OCI-LY7 (cell line): ENCODE measurements around the gene ZFAND4. TPM values are rescaled to one million over a fixed set of nuclear protein-coding genes. Genes with fewer than 3 reads are reported as not detected.

Source experiments
- BruUV-seq: library from RNA; stranded (reverse); fragments of 400-500 nt; replicated peaks from 2 replicates; lab custom pipeline; 2021; lab: Mats Ljungman, UMichigan
- CTCF ChIA-PET: fragments of 300-600 bp; sonication (Branson Sonifier 250); formaldehyde crosslinking; loops from one replicate; lab custom pipeline; 2022; ENCODE audit warnings: antibody characterized with exemption; ENCODE audit not compliant: unreplicated experiment; lab: Charles Lee
- POLR2A ChIA-PET: fragments of 300-600 bp; sonication (Branson Sonifier 250); formaldehyde crosslinking; loops from one replicate; lab custom pipeline; 2022; ENCODE audit warnings: antibody characterized with exemption; lab: Charles Lee
- DNase-seq: peaks from one replicate; pipeline ENCODE4 v3.0.0-alpha.2; 2015; ENCODE audit warnings: low spot score
- H2AFZ ChIP-seq: fragments of 200-600 bp; sonication (generic), shearing (Covaris generic); 2 replicates; pipeline ENCODE4 v1.6.1; 2014; ENCODE audit warnings: mild to moderate bottlenecking, antibody characterized with exemption, low read length, moderate library complexity
- H3K27ac ChIP-seq: fragments of 200-600 bp; sonication (generic); 2 replicates; pipeline ENCODE4 v1.5.1; 2014; ENCODE audit warnings: mixed run types, low read depth, mild to moderate bottlenecking, moderate library complexity, low read length, inconsistent platforms; ENCODE audit not compliant: poor library complexity, severe bottlenecking
- H3K36me3 ChIP-seq: fragments of 200-600 bp; sonication (generic); 2 replicates; pipeline ENCODE4 v1.6.1; 2014; ENCODE audit warnings: mild to moderate bottlenecking, antibody characterized with exemption, low read length, moderate library complexity, mixed read lengths; ENCODE audit not compliant: insufficient read depth
- H3K4me1 ChIP-seq: fragments of 200-600 bp; sonication (generic); 2 replicates; pipeline ENCODE4 v1.5.1; 2014; ENCODE audit warnings: mild to moderate bottlenecking, low read length; ENCODE audit not compliant: insufficient read depth, poor library complexity, severe bottlenecking
- H3K4me2 ChIP-seq: fragments of 200-600 bp; sonication (generic); 2 replicates; pipeline ENCODE4 v1.6.1; 2014; ENCODE audit warnings: mild to moderate bottlenecking, low read length
- H3K4me3 ChIP-seq: fragments of 200-600 bp; sonication (generic); 2 replicates; pipeline ENCODE4 v1.5.1; 2014; ENCODE audit warnings: mild to moderate bottlenecking, low read depth, low read length; ENCODE audit not compliant: poor library complexity, severe bottlenecking
- H3K79me2 ChIP-seq: fragments of 200-600 bp; sonication (generic); 2 replicates; pipeline ENCODE4 v1.6.1; 2016; ENCODE audit warnings: low read depth, mild to moderate bottlenecking, low read length, moderate library complexity, mixed read lengths; ENCODE audit not compliant: insufficient read depth
- H3K9me2 ChIP-seq: fragments of 200-600 bp; sonication (generic); 2 replicates; pipeline ENCODE4 v1.6.1; 2016; ENCODE audit warnings: mild to moderate bottlenecking, low read length, mixed read lengths; ENCODE audit not compliant: insufficient read depth
- H3K9me3 ChIP-seq: fragments of 200-600 bp; sonication (generic); 2 replicates; pipeline ENCODE4 v1.6.1; 2014; ENCODE audit warnings: mild to moderate bottlenecking, mixed run types, low read length, mixed read lengths
- H4K20me1 ChIP-seq: fragments of 200-600 bp; sonication (generic); 2 replicates; pipeline ENCODE4 v1.6.1; 2014; ENCODE audit warnings: mild to moderate bottlenecking, antibody characterized with exemption, low read length, moderate library complexity, mixed read lengths; ENCODE audit not compliant: insufficient read depth
- CTCF ChIP-seq: fragments of 200-600 bp; sonication (generic); conservative IDR thresholded peaks from 2 replicates; pipeline ENCODE4 v1.5.1; 2014; ENCODE audit warnings: mild to moderate bottlenecking, antibody characterized with exemption, low read length, moderate library complexity, mixed read lengths
- EZH2phosphoT487 ChIP-seq: fragments of 200-600 bp; sonication (generic); IDR thresholded peaks from 2 replicates; pipeline ENCODE4 v1.6.1; 2018; ENCODE audit warnings: low read depth, borderline replicate concordance, mild to moderate bottlenecking, mixed run types, antibody characterized with exemption, low read length, moderate library complexity, mixed read lengths
- intact Hi-C: fragments of 100-400 bp; cut with micrococcal nuclease; formaldehyde crosslinking; loops from one replicate; pipeline ENCODE4 v1.10.0; 2022; ENCODE audit not compliant: unreplicated experiment
- total RNA-seq, 2 experiments: library from RNA; depleted of rRNA in 1 of 2; stranded (reverse); fragments of >200 nt in 1 of 2; shearing (Covaris generic) in 1 of 2; gene quantifications; 2 replicates each; pipeline ENCODE4 v1.2.3, GENCODE V29; 2014 to 2022

Gene ZFAND4
- total RNA-seq, 2 experiments from 2014 or later, result 18.6 to 35.8 TPM

DNA sequence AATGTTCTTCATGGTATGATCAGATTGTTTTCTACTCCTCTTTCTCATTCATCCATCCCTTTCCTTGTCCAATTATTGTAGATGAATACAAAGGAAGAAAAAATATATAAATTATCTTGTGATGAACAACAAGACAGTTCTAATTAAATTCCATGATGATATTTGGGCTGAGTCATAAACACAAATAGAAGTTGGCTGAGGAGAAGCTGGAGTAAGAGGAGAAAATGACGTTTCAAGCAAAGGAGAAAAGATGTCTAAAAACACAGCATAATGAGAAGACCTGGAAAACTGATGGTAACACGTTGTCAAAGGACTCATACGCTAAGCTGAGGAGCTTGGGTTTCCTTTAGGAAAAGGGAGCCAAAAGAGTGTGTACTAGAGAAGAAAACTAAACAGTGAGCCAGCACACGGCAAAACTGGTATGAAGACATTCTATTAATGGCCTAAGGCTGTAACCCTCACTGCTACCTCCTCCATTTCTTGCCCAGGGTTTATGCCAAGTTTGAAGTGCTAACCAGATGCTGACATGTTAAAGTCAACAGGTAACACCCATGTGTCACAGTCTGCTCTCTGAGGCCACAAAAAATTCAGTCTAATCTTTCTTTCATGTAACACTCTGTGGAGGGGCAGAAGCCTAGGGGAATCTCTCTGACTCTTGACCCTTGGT is 26.1 kb downstream of the ZFAND4 start:
- Histone ChIP-seq H3K27ac (no peak overlapping the region), H3K4me2 (no peak overlapping the region), H3K4me3 (no peak overlapping the region), H3K4me1 (peaks cover 5% of the 10 kb centered on the region), H3K79me2 (peaks cover 7% of the 10 kb centered on the region), H3K9me3 (no peaks in the 10 kb centered on the region), H3K9me2 (no peaks in the 10 kb centered on the region), H2AFZ (no peak overlapping the region), H4K20me1 (no peaks in the 10 kb centered on the region), H3K36me3 (peaks cover 62% of the 10 kb centered on the region)
- no TSS peak for BruUV-seq
- POLR2A ChIA-PET, result interaction anchor here (0.6 to 1.9 kb wide), 3 partner anchors 13 to 89 kb away, joined by 3 to 5 read pairs (median 3); no protein-coding TSS in a partner anchor
- no peak for DNase-seq
- no peak for TF ChIP-seq EZH2phosphoT487
- no peak for TF ChIP-seq CTCF
- intact Hi-C loops, result no loop called here
- CTCF ChIA-PET, result no interaction called here

DNA sequence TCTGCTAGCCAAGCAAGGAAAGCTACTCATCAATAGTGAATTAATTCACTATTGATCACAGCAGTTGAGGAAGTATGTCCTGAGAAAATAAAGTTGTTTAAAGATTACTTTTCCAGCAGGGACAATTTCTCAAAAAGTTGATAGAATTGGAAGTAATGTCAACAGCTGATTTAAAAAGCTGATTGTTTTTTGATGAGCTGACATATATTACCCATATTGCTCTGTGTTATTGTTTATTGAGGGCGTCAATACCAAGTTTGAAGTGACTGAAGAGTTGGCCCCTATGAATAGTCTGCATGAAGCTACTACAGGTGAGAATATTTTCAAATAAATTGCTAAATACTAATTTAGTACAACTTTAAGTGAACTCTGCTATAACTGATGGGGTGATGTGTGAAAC is 28.0 kb downstream of the ZFAND4 start:
- no peak for DNase-seq
- H3K4me1 ChIP-seq, result no peaks in the 10 kb centered on the region
- H3K4me2 ChIP-seq, result no peak overlapping the region
- no TSS peak for BruUV-seq
- ChIA-PET CTCF (no interaction called here), POLR2A (interaction anchor here (0.5 to 1.4 kb wide), 7 partner anchors 10 to 397 kb away, joined by 3 to 6 read pairs (median 3); no protein-coding TSS in a partner anchor)
- no peak overlapping the region for H2AFZ ChIP-seq
- no peak overlapping the region for H3K4me3 ChIP-seq
- no peaks in the 10 kb centered on the region for H3K9me2 ChIP-seq
- no peaks in the 10 kb centered on the region for H3K9me3 ChIP-seq
- intact Hi-C loops, result no loop called here
- H3K27ac ChIP-seq, result no peak overlapping the region
- H3K36me3 ChIP-seq, result peaks cover 74% of the 10 kb centered on the region
- H3K79me2 ChIP-seq, result no peaks in the 10 kb centered on the region
- TF ChIP-seq CTCF (no peak), EZH2phosphoT487 (no peak)
- no peaks in the 10 kb centered on the region for H4K20me1 ChIP-seq

DNA sequence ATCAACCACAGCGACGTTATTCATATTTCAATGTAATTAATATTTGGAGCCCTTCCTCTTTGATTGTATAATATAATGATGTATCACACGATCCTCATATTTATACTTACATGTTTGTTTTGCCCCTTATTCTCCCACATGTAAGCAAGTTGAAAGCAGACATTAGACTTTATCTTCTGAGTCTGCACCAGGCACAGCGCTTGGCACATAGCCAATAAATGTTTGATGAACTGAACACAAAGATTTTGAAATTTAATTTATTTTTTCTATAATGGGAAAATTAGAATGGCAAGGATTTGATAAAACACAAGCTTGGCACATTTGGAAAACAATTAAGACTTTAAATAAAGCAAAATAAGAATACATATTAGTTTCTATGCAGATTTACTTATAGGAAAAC is 31.6 kb downstream of the ZFAND4 start:
- Histone ChIP-seq H3K36me3 (peaks cover 60% of the 10 kb centered on the region), H3K4me2 (no peak overlapping the region), H4K20me1 (no peaks in the 10 kb centered on the region), H2AFZ (no peak overlapping the region), H3K4me3 (no peak overlapping the region), H3K9me3 (no peaks in the 10 kb centered on the region), H3K9me2 (no peaks in the 10 kb centered on the region), H3K79me2 (no peaks in the 10 kb centered on the region), H3K4me1 (no peaks in the 10 kb centered on the region), H3K27ac (no peak overlapping the region)
- ChIA-PET CTCF (no interaction called here), POLR2A (interaction anchor here (0.7 to 1.5 kb wide), 3 partner anchors 11 to 60 kb away, joined by 3 to 4 read pairs (median 3); no protein-coding TSS in a partner anchor)
- TF ChIP-seq CTCF, result no peak
- TF ChIP-seq EZH2phosphoT487, result no peak
- no peak for DNase-seq
- BruUV-seq, result no TSS peak
- intact Hi-C loops, result no loop called here
